H1 (cell line): ENCODE measurements around the gene RRBP1. TPM values are rescaled to one million over a fixed set of nuclear protein-coding genes. Genes with fewer than 3 reads are reported as not detected.

Experiments
- CTCF ChIA-PET: fragments of 300-600 bp; sonication (Branson Sonifier 250); formaldehyde crosslinking; loops from one replicate; lab custom pipeline; 2021; ENCODE audit not compliant: partially characterized antibody; lab: Charles Lee
- POLR2A ChIA-PET: fragments of 300-600 bp; sonication (Branson Sonifier 250); formaldehyde crosslinking; loops from one replicate; lab custom pipeline; 2021; ENCODE audit warnings: inconsistent platforms; ENCODE audit not compliant: partially characterized antibody; lab: Charles Lee
- DNase-seq, 2 experiments: peaks; one replicate each; pipeline versions ENCODE4 v3.0.0 to v3.0.0-alpha.2; 2010 to 2022; ENCODE audit warnings: low spot score in 2 of 2, low read depth in 1 of 2, mixed read lengths in 1 of 2
- FAIRE-seq: peaks from 2 replicates; lab custom pipeline; 2011; peaks lifted over from hg19 to GRCh38; lab: Jason Lieb, UNC
- H2AFZ ChIP-seq: 2 replicates; pipeline ENCODE4 v1.8.1; 2012; ENCODE audit warnings: low read length, inconsistent platforms
- H2AK5ac ChIP-seq: 2 replicates; pipeline ENCODE4 v1.6.1; 2013; ENCODE audit warnings: low read depth, low read length
- H2BK120ac ChIP-seq: replicated peaks from 2 replicates; pipeline ENCODE3; 2013; ENCODE audit warnings: low read depth, low read length, inconsistent platforms
- H2BK12ac ChIP-seq: 2 replicates; pipeline ENCODE4 v1.6.1; 2013; ENCODE audit warnings: low read depth, low read length
- H2BK15ac ChIP-seq: 2 replicates; pipeline ENCODE4 v1.6.1; 2013; ENCODE audit warnings: low read length
- H2BK20ac ChIP-seq: 2 replicates; pipeline ENCODE4 v1.6.1; 2013; ENCODE audit warnings: low read length
- H2BK5ac ChIP-seq: 2 replicates; pipeline ENCODE4 v1.6.1; 2013; ENCODE audit warnings: low read depth, low read length
- H3K14ac ChIP-seq: 2 replicates; pipeline ENCODE4 v1.6.1; 2013; ENCODE audit warnings: inconsistent platforms; ENCODE audit not compliant: insufficient read length
- H3K18ac ChIP-seq: 2 replicates; pipeline ENCODE4 v1.6.1; 2013; ENCODE audit warnings: low read length; ENCODE audit errors: extremely low read depth
- H3K23ac ChIP-seq: 2 replicates; pipeline ENCODE4 v1.6.1; 2013; ENCODE audit warnings: inconsistent platforms; ENCODE audit not compliant: insufficient read length
- H3K23me2 ChIP-seq: 2 replicates; pipeline ENCODE4 v1.6.1; 2013; ENCODE audit warnings: low read depth, low read length
- H3K27ac ChIP-seq: 2 replicates; pipeline ENCODE4 v1.6.1; 2011; ENCODE audit warnings: low read depth, low read length, inconsistent platforms
- H3K27me3 ChIP-seq, 4 experiments: replicated peaks in 1 of 4; 1 replicate in 1 of 4; 2 replicates in 3 of 4; pipeline versions ENCODE4 v1.6.1 to v1.8.1; 2011 to 2013; ENCODE audit warnings: low read length in 3 of 4, mild to moderate bottlenecking in 3 of 4, inconsistent platforms in 2 of 4, mixed read lengths in 2 of 4, moderate library complexity in 1 of 4; ENCODE audit not compliant: control insufficient read depth in 3 of 4, insufficient read depth in 3 of 4; ENCODE audit errors: extremely low read depth in 1 of 4
- H3K36me3 ChIP-seq, 4 experiments: 2 replicates each; pipeline versions ENCODE4 v1.6.1 to v1.8.1; 2011 to 2013; ENCODE audit warnings: mild to moderate bottlenecking in 4 of 4, low read length in 3 of 4, moderate library complexity in 2 of 4, control low read depth in 1 of 4, inconsistent platforms in 1 of 4; ENCODE audit not compliant: insufficient read depth in 4 of 4, control insufficient read depth in 2 of 4
- H3K4ac ChIP-seq: replicated peaks from 2 replicates; pipeline ENCODE3; 2013; ENCODE audit warnings: low read length, low read depth, mixed read lengths, inconsistent platforms; ENCODE audit not compliant: insufficient read length
- H3K4me1 ChIP-seq, 4 experiments: replicated peaks in 1 of 4; 1 replicate in 1 of 4; 2 replicates in 3 of 4; pipeline versions ENCODE4 v1.6.1 to v1.8.1; 2011 to 2013; ENCODE audit warnings: low read length in 3 of 4, inconsistent platforms in 2 of 4, mixed read lengths in 1 of 4; ENCODE audit not compliant: insufficient read depth in 4 of 4, control insufficient read depth in 3 of 4
- H3K4me2 ChIP-seq, 2 experiments: 2 replicates each; pipeline versions ENCODE4 v1.6.1 to v1.8.1; 2011 to 2013; ENCODE audit warnings: low read depth in 2 of 2, low read length in 2 of 2, control low read depth in 1 of 2, inconsistent platforms in 1 of 2, mild to moderate bottlenecking in 1 of 2; ENCODE audit not compliant: insufficient read depth in 1 of 2
- H3K4me3 ChIP-seq, 4 experiments: fragments of 200-600, 300-600 bp in 1 of 4; sonication (generic), shearing (Covaris generic), sonication (Bioruptor Twin) in 1 of 4; 2 replicates each; pipeline versions ENCODE4 v1.5.1 to v1.8.1; 2011 to 2016; ENCODE audit warnings: low read length in 4 of 4, low read depth in 3 of 4, control low read depth in 2 of 4, inconsistent platforms in 2 of 4, mild to moderate bottlenecking in 2 of 4, mixed read lengths in 1 of 4, moderate library complexity in 1 of 4; ENCODE audit not compliant: insufficient read depth in 2 of 4; ENCODE audit errors: extremely low read depth in 1 of 4
- H3K56ac ChIP-seq: replicated peaks from 2 replicates; pipeline ENCODE3; 2013; ENCODE audit warnings: low read depth, mild to moderate bottlenecking, mixed read lengths, low read length, inconsistent platforms; ENCODE audit not compliant: insufficient read length
- H3K79me1 ChIP-seq: 2 replicates; pipeline ENCODE4 v1.6.1; 2013; ENCODE audit warnings: low read depth, low read length, control low read depth
- H3K79me2 ChIP-seq, 2 experiments: 2 replicates each; pipeline versions ENCODE4 v1.6.1 to v1.8.1; 2012 to 2013; ENCODE audit warnings: low read length in 2 of 2, mild to moderate bottlenecking in 2 of 2, inconsistent platforms in 1 of 2; ENCODE audit not compliant: insufficient read depth in 2 of 2, control insufficient read depth in 1 of 2
- H3K9ac ChIP-seq, 4 experiments: replicated peaks in 1 of 4; 1 replicate in 1 of 4; 2 replicates in 3 of 4; pipeline versions ENCODE4 v1.6.1 to v1.8.1; 2011 to 2013; ENCODE audit warnings: low read depth in 3 of 4, low read length in 3 of 4, control low read depth in 2 of 4, mild to moderate bottlenecking in 2 of 4, moderate library complexity in 2 of 4, inconsistent platforms in 1 of 4; ENCODE audit errors: extremely low read depth in 1 of 4
- H3K9me3 ChIP-seq, 2 experiments: 2 replicates each; pipeline versions ENCODE4 v1.6.1 to v1.8.1; 2012 to 2013; ENCODE audit warnings: mild to moderate bottlenecking in 2 of 2, moderate library complexity in 2 of 2, control low read depth in 1 of 2, inconsistent platforms in 1 of 2, low read depth in 1 of 2, low read length in 1 of 2, mixed read lengths in 1 of 2; ENCODE audit not compliant: insufficient read depth in 2 of 2
- H4K20me1 ChIP-seq, 2 experiments: replicated peaks in 1 of 2; 2 replicates each; pipeline versions ENCODE3 to v1.8.1; 2011 to 2013; ENCODE audit warnings: inconsistent platforms in 2 of 2, low read length in 2 of 2, mild to moderate bottlenecking in 1 of 2; ENCODE audit not compliant: insufficient read depth in 2 of 2, control insufficient read depth in 1 of 2
- H4K5ac ChIP-seq: 2 replicates; pipeline ENCODE4 v1.6.1; 2013; ENCODE audit warnings: low read length, low read depth, mixed read lengths, inconsistent platforms; ENCODE audit not compliant: insufficient read length
- H4K8ac ChIP-seq: 2 replicates; pipeline ENCODE4 v1.8.0; 2013; ENCODE audit warnings: mild to moderate bottlenecking, moderate library complexity, low read length, inconsistent platforms; ENCODE audit not compliant: insufficient read depth; ENCODE audit errors: extremely low read depth
- H4K91ac ChIP-seq: replicated peaks from 2 replicates; pipeline ENCODE3; 2013; ENCODE audit warnings: low read length, mixed read lengths, inconsistent platforms; ENCODE audit not compliant: insufficient read length
- ASH2L ChIP-seq: fragments of 200-600, 300-600 bp; sonication (generic); IDR thresholded peaks from one replicate; pipeline ENCODE4 v1.7.1; 2017; ENCODE audit warnings: low read length
- BACH1 ChIP-seq: IDR thresholded peaks from 2 replicates; pipeline ENCODE4 v1.6.1; 2012; ENCODE audit warnings: low read length, improper control_type of control experiment
- HDAC6 ChIP-seq: IDR thresholded peaks from one replicate; pipeline ENCODE4 v1.7.1; 2012; ENCODE audit warnings: low read depth, mild to moderate bottlenecking, inconsistent platforms, low read length, moderate library complexity
- JUND ChIP-seq: IDR thresholded peaks from 2 replicates; pipeline ENCODE4 v1.6.1; 2011; ENCODE audit warnings: mild to moderate bottlenecking, improper control_type of control experiment, low read length
- MAFK ChIP-seq: IDR thresholded peaks from 2 replicates; pipeline ENCODE4 v1.6.1; 2012; ENCODE audit warnings: low read depth, mild to moderate bottlenecking, improper control_type of control experiment, low read length
- NRF1 ChIP-seq: IDR thresholded peaks from 2 replicates; pipeline ENCODE4 v1.6.1; 2011; ENCODE audit warnings: mild to moderate bottlenecking, low read depth, low read length, improper control_type of control experiment
- WGBS, 2 experiments: shearing (Covaris generic) in 1 of 2; methylation state at CpG; one replicate each; pipeline versions ENCODE4 v1.1.6 to v1.1.7; 2013 to 2015; ENCODE audit warnings: low lambda C conversion rate in 2 of 2, mixed read lengths in 2 of 2, inconsistent platforms in 1 of 2, low coverage in 1 of 2, missing lambda C conversion rate in 1 of 2; ENCODE audit not compliant: insufficient replicate concordance in 2 of 2, insufficient coverage in 1 of 2, insufficient read length in 1 of 2; ENCODE audit errors: extremely low coverage in 1 of 2, missing lambda C conversion rate in 1 of 2; 5-methylcytosine and 5-hydroxymethylcytosine counted together
- polyA plus RNA-seq, 7 experiments: library from polyadenylated mRNA; depleted of rRNA in 3 of 7; stranded (reverse) in 5 of 7; unstranded in 2 of 7; fragments of >200 nt in 5 of 7; fragments of 200-250 nt in 2 of 7; gene quantifications; 1 replicate in 5 of 7; 2 replicates in 1 of 7; 4 replicates in 1 of 7; pipeline versions ENCODE4 v1.2.1 to v1.2.3, GENCODE V29; 2011 to 2013; ENCODE audit warnings: missing spikeins in 2 of 7, mixed read lengths in 2 of 7
- total RNA-seq: library from RNA; stranded (reverse); fragmentation: NEBNext Ultra II Directional; extraction: Animal tissue kit (Norgen Biotek cat#: 25700); gene quantifications from 2 replicates; pipeline ENCODE4 v1.2.1, GENCODE V29; 2021

The RRBP1 gene
- total and polyA plus RNA-seq, 2 of the 8 experiments (the other 6 are each of a cell fraction or from before 2014, with no cell fraction given), result 15.9 to 157 TPM

- CTCF ChIA-PET, result interaction anchor here (0.6 to 5.9 kb wide), 21 partner anchors 11 to 343 kb away, joined by 3 to 45 read pairs (median 4); partner anchors contain the start of gene RRBP1
- H3K9ac ChIP-seq, result no peak overlapping the region
- H4K20me1 ChIP-seq, result peaks cover 2 to 11% of the 10 kb centered on the region in 2 experiments
- no peak overlapping the region for H2BK20ac ChIP-seq
- no peaks in the 10 kb centered on the region for H3K23me2 ChIP-seq
- no peaks in the 10 kb centered on the region for H3K27me3 ChIP-seq
- H2AK5ac ChIP-seq, result no peak overlapping the region
- H2AFZ ChIP-seq, result no peak overlapping the region
- no peak overlapping the region for H3K18ac ChIP-seq
- peaks cover 0 to 20% (median 10%) of the 10 kb centered on the region in 4 experiments; a peak in 5 of 8 replicates for H3K36me3 ChIP-seq
- H3K4ac ChIP-seq, result no peak overlapping the region
- WGBS, 2 experiments, result 57% methylated on average over 11 of the region's 11 CpGs; no CpG with 5 or more reads in 1 of the 2 experiments
- H2BK12ac ChIP-seq, result peak overlapping the region; percentile 75; the same call in 1 of the 2 replicates
- TF ChIP-seq JUND (peak; percentile 43; the same call in 1 of the 2 replicates), ASH2L (no peak), BACH1 (peak; percentile 79; the same call in 1 of the 2 replicates), NRF1 (no peak), HDAC6 (no peak), MAFK (peak; percentile 58; the same call in 1 of the 2 replicates)
- peak overlapping the region in 1 of 2 experiments; percentile 14; a peak in 1 of 4 replicates for H3K4me2 ChIP-seq
- H3K9me3 ChIP-seq, result peaks cover 6 to 13% of the 10 kb centered on the region in 2 experiments
- H3K14ac ChIP-seq, result no peak overlapping the region
- H4K91ac ChIP-seq, result no peak overlapping the region
- H2BK120ac ChIP-seq, result no peak overlapping the region
- no peak overlapping the region for H2BK15ac ChIP-seq
- H4K5ac ChIP-seq, result no peak overlapping the region
- no peak overlapping the region for H3K4me3 ChIP-seq
- H3K27ac ChIP-seq, result no peak overlapping the region
- H3K79me2 ChIP-seq, result peaks cover 0 to 74% of the 10 kb centered on the region in 2 experiments; a peak in 3 of 4 replicates
- no peak for FAIRE-seq
- H3K23ac ChIP-seq, result no peak overlapping the region
- H2BK5ac ChIP-seq, result 0 out of 2 replicates have a peak overlapping the region, but pooled peaks have one; percentile 49
- POLR2A ChIA-PET, result interaction anchor here (0.6 to 1.8 kb wide), 2 partner anchors 10 to 125 kb away, joined by 5 read pairs; partner anchors contain the start of gene BFSP1
- H3K56ac ChIP-seq, result no peak overlapping the region
- peaks cover 24% of the 10 kb centered on the region for H3K79me1 ChIP-seq
- peaks cover 6 to 9% (median 8%) of the 10 kb centered on the region in 4 experiments; a peak in 5 of 7 replicates for H3K4me1 ChIP-seq
- no peak overlapping the region for H4K8ac ChIP-seq
- no peak for DNase-seq
Observed at GRCh38 chr20:17655865-17656479, 26.1 kb downstream of the RRBP1 start.
